GM19351 (cell line): ENCODE measurements around the gene UBA1.

ENCODE experiments used
- ATAC-seq: cut with Tn5 transposase; IDR thresholded peaks from one replicate; pipeline ENCODE4 v1.9.1; 2021; ENCODE audit warnings: mild to moderate bottlenecking, moderate library complexity; ENCODE audit not compliant: unreplicated experiment

The UBA1 gene

GRCh38 chrX:47227334-47227583 is 33.6 kb downstream of the UBA1 start:
- no peak for ATAC-seq

DNA sequence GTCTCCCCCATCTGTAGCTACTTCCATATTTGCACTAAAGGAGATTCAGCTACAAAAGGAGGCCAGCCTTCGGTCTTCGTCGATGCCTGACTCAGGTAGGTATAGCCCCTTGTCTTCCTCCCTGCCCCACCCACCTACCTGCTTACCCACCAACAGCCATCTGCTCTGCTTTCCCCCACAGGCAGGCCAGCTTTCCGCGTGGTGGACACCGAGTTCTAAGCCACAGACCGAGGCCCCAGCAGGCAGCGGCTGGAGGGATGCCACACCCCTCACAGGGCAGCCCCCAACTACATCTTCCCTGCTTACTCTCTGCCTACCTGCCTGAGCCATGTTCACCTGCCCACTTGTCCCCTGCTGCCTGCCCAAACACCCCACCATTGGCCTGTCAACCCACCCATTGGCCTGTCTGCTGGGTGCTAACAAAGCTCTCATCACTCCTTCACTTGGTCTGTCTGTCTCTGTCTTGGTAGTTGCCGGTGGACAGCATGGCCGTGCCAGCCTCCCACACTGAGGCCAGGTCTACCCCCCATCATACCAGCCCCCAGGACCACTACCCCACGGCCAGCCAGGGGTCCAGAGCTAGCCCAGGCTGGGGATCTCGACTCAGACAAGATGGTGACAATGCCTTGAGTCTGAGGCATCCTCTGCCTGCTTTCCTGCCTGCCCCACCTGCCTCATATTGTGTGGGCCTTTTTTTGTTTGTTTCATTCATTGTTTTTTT is 35.1 kb downstream of the UBA1 start:
- ATAC-seq = no peak

DNA sequence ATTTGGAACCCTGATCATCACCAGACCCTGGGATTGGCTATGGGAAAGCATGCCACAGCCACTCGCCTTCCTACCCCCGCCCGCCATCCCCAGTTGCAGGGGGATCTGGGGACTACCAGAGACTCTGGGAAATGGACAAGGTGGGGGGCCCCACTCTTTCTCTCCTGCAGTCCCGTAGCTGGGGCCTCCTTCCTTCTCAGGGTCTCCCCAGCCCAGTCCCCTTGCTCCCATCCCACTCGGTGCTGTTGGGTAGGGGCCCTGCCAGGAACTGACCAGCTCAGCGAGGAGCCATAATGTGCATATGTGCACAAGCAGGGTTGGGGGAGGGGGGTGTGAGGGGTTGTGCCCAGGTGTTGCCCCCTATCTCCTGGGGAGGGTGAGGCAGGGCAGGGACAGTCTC is 35.8 kb downstream of the UBA1 start:
- no peak for ATAC-seq

DNA sequence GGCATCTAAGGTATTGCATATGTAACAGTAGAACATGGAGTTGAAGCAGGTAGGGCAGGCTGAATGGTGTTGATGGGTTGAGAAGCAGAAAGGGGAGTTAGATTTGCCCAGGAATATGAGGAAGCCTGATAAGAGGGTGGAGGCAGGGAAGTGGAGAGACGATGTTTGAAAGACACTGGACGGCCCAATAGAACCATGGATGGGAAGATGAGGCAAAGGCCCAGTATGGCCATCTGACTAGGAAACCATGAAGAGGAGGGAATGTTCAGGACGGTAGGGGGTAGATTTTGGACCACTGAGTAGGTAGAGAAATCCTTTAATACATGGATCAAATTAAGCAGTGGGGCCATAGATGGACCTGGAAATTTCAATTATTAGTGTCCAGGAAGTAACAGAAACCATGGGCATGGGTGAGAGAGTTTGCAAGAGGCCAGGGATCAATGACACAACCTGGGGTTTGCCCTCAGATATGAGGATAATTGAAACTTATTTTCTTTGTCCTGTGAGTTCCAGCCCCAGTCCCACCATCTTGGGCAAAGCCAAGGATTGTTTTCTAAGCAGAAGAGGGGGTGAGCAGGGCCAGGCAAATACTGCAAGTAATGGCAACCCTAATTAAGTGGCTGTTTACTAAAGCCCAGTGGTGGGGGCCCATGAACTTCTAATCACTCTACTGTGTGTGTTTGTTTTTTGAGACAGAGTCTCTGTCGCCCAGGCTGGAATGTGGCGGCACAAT is 36.7 kb downstream of the UBA1 start:
- ATAC-seq = no peak

DNA sequence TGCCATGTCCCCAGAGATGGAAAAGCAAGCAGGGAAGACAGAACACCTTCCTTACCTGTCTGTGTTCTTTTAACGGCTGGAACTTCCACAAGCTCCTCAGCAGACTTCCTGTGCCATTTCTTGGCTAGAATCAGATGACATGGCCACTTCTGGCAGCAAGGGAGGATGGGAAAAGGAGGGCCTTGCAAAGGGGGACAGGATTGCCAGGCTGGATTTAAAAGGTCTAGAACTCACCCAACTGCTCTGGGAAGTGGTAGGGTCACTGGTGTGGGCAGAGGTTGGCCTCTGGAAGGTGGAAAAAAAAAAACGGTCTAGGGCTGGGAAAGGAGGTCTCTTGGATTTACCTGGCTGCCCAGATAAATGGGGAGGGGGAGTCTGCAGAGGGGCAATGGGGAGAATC is 37.5 kb downstream of the UBA1 start:
- ATAC-seq = no peak

- no peak for ATAC-seq
Measured at GRCh38 chrX:47232197-47232802, 38.7 kb downstream of the UBA1 start.

- no peak for ATAC-seq
Measured at GRCh38 chrX:47232803-47233332, 39.2 kb downstream of the UBA1 start, which contains the start of gene USP11. TSS of gene USP11 (plus strand) at chrX:47233009. CDS start at chrX:47233044, 35 bp downstream.

- peak; percentile 83 for ATAC-seq
Measured at GRCh38 chrX:47233333-47234113, 39.9 kb downstream of the UBA1 start.

DNA sequence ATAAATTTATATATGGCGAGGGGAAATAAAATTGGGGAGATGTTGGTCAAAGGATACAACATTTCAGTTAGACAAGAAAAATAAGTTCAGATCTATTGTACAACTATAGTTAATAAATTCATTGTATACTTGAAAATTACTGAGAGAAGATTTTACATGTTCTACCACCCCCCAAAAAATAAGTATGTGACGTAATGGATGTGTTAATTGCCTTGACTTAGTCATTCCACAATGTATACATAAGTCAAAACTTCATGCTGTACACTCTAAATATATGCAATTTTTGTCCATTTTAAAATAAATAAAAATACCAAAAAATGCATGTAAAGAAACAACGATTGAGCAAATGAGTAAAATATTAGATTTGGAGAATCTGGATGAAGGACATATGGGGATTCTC is 41.0 kb downstream of the UBA1 start:
- ATAC-seq = no peak

DNA sequence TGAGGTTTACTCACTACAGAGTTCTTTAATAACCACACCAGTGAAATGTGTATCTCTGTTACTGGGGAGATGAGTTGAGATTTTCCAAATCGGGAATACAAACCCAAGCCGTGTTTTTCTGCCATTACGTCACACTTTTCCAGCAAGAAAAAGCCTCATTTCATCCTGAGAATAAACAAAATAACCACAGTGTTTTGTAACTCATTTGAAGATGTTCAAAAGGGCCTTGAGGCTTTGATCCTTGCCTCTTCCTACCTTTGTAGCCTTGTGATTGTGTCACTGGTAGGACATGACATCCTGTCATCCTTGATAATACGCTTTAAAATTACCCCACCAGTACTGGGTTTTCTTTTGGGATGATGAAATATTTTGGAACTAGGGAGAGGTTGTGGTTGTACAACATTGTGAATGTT is 42.1 kb downstream of the UBA1 start:
- no peak for ATAC-seq

DNA sequence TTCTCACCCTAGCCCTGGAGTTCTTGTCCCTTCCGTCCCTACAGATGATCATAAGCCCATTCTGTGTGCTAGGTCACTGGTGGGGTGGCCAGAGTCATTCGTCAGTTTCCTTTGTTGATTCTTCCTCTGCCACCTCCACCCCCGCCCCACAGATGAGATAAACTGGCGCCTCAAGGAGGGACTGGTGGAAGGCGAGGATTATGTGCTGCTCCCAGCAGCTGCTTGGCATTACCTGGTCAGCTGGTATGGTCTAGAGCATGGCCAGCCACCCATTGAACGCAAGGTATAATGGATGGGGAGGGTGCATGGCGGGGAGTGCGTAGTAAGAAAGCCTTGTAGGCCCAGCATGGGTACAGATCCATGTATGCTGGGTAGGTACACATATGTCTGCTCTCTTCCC is 45.6 kb downstream of the UBA1 start:
- no peak for ATAC-seq

- ATAC-seq = no peak
Measured at GRCh38 chrX:47239898-47240545, 46.4 kb downstream of the UBA1 start.

DNA sequence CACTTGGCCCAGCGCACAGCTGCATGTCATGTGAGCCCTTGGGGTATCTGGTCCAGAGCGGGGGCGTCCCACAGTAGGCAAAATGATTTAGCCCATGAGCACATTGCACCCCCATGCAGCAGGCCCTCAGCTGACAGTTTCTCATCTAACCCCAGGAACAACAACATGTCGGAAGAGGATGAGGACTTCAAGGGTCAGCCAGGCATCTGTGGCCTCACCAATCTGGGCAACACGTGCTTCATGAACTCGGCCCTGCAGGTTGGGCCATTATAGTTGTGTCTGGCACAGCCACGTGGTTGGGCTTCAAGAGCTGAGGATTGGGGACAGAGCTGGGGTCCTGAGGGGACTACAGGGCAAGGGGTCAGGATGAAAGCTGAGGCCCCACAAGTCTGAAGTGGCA is 47.0 kb downstream of the UBA1 start:
- ATAC-seq = no peak

DNA sequence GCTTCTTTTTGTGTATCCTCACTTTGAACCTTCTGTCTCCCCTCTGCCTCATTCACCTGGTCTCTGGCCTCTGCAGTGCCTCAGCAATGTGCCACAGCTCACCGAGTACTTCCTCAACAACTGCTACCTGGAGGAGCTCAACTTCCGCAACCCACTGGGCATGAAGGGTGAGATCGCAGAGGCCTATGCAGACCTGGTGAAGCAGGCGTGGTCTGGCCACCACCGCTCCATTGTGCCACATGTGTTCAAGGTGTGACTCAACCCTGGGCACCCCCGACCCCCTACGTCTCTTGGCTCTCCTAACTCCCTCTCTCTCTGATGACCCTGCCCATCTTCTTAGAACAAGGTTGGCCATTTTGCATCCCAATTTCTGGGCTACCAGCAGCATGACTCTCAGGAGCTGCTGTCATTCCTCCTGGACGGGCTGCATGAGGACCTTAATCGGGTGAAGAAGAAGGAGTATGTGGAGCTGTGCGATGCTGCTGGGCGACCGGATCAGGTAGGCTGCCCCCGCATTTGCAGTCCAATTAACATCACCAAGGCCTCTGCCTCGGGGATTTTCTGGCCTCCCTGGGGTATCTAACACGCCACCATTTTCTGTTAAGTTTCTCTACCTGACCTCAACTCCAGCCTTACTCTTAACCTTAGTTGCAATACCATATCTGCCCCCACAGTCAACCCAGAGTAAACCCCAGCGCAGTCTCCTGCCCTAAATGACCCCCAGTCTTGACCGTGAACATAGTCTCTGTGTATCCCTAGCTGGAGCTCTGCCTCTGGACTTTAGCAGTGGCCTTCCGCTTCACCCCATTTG is 47.8 kb downstream of the UBA1 start:
- ATAC-seq = no peak

GRCh38 chrX:47242321-47242720 is 48.7 kb downstream of the UBA1 start:
- ATAC-seq = no peak

- no peak for ATAC-seq
Measured at GRCh38 chrX:47243351-47243750, 49.7 kb downstream of the UBA1 start.

DNA sequence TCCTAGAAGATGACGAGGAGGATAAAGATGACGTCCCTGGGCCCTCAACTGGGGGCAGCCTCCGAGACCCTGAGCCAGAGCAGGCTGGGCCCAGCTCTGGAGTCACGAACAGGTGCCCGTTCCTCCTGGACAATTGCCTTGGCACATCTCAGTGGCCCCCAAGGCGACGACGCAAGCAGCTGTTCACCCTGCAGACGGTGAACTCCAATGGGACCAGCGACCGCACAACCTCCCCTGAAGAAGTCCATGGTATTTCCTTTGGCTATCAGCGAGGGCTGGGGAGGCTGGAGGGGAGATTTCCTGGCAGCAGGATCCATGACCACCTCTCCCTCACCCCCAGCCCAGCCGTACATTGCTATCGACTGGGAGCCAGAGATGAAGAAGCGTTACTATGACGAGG is 51.0 kb downstream of the UBA1 start:
- no peak for ATAC-seq

DNA sequence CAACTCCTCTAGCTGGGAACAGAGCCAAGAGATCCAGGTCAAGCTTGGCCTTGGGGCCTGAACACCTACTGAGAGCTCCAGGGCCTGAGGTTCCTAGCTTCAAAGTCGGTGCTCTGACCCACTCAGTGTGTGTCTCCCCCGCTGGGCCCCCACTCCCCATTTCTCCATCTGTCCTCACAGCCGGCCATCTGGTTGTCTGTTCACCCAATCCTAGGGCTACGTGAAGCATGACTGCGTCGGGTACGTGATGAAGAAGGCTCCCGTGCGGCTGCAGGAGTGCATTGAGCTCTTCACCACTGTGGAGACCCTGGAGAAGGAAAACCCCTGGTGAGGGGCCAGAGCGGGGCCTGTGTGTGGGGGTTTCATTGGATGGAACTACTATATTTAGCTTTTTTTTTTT is 51.5 kb downstream of the UBA1 start:
- no peak for ATAC-seq

GRCh38 chrX:47247206-47247998 is 53.8 kb downstream of the UBA1 start:
- no peak for ATAC-seq
